ENCODE results near the gene PLA2G2D. TPM values are rescaled to one million over a fixed set of nuclear protein-coding genes. Genes with fewer than 3 reads are reported as not detected.

PLA2G2D gene
- total RNA-seq, 2 donors from 2014 or later, result not detected

DNA sequence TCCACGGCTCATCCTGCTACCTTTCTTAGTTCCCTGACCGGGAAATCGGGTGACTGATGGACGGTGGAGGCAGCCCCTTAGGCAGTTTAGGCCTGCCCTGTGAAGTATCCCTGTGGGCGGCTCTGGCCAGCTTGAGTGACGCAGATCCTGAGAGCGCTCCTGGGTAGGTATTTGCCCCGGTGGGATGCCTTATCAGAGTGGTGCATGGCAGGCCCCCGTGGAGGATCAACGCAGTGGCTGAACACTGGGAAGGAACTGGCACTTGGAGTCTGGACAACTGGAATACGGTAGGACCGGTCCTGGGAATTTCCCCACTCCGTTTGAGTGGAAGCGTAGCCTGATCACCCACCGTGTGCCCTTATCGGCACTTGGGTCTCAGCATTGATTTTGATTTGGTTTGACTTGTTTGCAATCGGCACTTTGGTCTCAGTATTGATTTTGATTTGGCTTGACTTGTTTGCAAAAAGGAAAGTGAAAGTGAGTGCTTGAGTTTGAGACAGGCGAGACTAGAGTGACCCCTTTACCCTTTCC lies 35.0 kb upstream of the PLA2G2D start:
- ATAC-seq (peak; percentile 16), DNase-seq (peak in 2 of 4 donors; percentile 12 to 19)
- Histone ChIP-seq H3K9me3 (peaks cover 0 to under 1% (median 0%) of the 10 kb centered on the region in 3 donors), H3K27me3 (no peaks in the 10 kb centered on the region), H3K36me3 (replicated peaks in 1 of 2; ENCODE audit: insufficient read depth in 1 of 2, low read depth in 2 of 2) (no peaks in the 10 kb centered on the region), H3K4me3 (no peak overlapping the region), H3K4me1 (peaks cover 19% of the 10 kb centered on the region), H3K27ac (peak overlapping the region in 2 of 4 donors; percentile 43 to 56)
- no peak for TF ChIP-seq POLR2A (IDR thresholded peaks at IDR 0.05)
- no peak for TF ChIP-seq CTCF (IDR thresholded peaks at IDR 0.05)
- intact Hi-C loops (cut with DNase I), result no loop called here
- 45 to 51% methylated on average over 13 to 18 of the region's 18 CpGs for WGBS, 2 donors

DNA sequence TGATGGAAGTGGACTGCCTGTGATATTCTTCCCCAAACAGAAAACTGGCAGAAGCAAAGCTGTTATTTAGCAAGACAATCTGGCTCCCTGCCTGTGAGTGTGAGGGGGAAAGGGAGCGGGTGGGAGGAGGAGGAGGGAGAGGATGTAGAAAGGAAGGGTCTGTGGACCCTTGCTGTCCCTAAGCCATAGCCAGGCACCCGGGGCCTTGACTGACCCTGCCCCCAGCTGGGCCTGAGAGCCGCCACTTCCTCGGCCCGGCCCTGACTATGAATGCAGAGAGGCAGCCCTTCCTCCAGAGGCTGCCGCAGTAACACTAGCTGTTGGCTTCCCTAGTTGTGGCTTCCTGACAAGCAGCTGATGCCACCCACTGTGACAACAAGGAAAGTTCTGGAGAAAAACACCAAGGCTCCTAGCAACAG lies 33.7 kb upstream of the PLA2G2D start:
- Histone ChIP-seq H3K36me3 (replicated peaks in 1 of 2; ENCODE audit: insufficient read depth in 1 of 2, low read depth in 2 of 2) (no peaks in the 10 kb centered on the region), H3K27ac (no peak overlapping the region), H3K4me1 (peaks cover 19% of the 10 kb centered on the region), H3K4me3 (no peak overlapping the region), H3K9me3 (no peaks in the 10 kb centered on the region), H3K27me3 (no peaks in the 10 kb centered on the region)
- DNase-seq (peak in 2 of 4 donors; percentile 11 to 47), ATAC-seq (no peak)
- 71 to 80% methylated on average over 2 to 6 of the region's 6 CpGs for WGBS, 2 donors
- intact Hi-C loops (cut with DNase I), result no loop called here
- no peak for TF ChIP-seq CTCF (IDR thresholded peaks at IDR 0.05)
- TF ChIP-seq POLR2A (IDR thresholded peaks at IDR 0.05), result no peak

DNA sequence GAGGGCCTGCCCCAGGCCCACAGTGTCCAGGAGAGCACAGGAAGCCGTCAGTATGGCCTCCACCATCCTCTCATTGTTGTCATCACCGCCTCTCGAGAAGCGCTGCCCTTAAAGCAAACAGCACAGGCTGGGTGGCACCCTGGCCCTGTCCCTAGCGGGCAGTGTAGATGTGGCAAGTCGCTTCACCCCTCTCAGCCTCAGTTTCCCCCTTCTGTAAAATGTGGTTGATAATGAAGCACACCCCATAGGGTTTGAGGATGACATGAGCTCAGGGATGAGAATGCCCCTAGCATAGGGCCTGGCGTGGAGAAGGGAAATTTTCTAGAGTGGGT lies 33.2 kb upstream of the PLA2G2D start:
- DNase-seq (no peak), ATAC-seq (peak; percentile 8)
- no peak for TF ChIP-seq CTCF (IDR thresholded peaks at IDR 0.05)
- TF ChIP-seq POLR2A (IDR thresholded peaks at IDR 0.05), result no peak
- no peaks in the 10 kb centered on the region for H3K27me3 ChIP-seq
- 39 to 55% methylated on average over 6 to 7 of the region's 7 CpGs for WGBS, 2 donors
- H3K36me3 ChIP-seq (replicated peaks in 1 of 2; ENCODE audit: insufficient read depth in 1 of 2, low read depth in 2 of 2), result no peaks in the 10 kb centered on the region
- no peak overlapping the region for H3K27ac ChIP-seq
- intact Hi-C loops (cut with DNase I), result no loop called here
- H3K4me1 ChIP-seq, result peaks cover 19% of the 10 kb centered on the region
- H3K4me3 ChIP-seq, result no peak overlapping the region
- no peaks in the 10 kb centered on the region for H3K9me3 ChIP-seq

- H3K36me3 ChIP-seq (replicated peaks in 1 of 2; ENCODE audit: insufficient read depth in 1 of 2, low read depth in 2 of 2), result no peaks in the 10 kb centered on the region
- DNase-seq, result peak; percentile 80 to 83 (median 83)
- ATAC-seq, result peak; percentile 85
- no peak overlapping the region for H3K27ac ChIP-seq
- H3K27me3 ChIP-seq, result no peaks in the 10 kb centered on the region
- WGBS, 2 donors, result 2 to 16% methylated on average over 3 to 29 of the region's 29 CpGs
- H3K9me3 ChIP-seq, result no peaks in the 10 kb centered on the region
- intact Hi-C loops (cut with DNase I), result no loop called here
- H3K4me3 ChIP-seq, result no peak overlapping the region
- peaks cover 19% of the 10 kb centered on the region for H3K4me1 ChIP-seq
- TF ChIP-seq POLR2A (IDR thresholded peaks at IDR 0.05) (no peak), CTCF (IDR thresholded peaks at IDR 0.05) (peak; percentile 77 to 93 (median 90))
Observed at GRCh38 chr1:20151906-20152598, 32.7 kb upstream of the PLA2G2D start.

GRCh38 chr1:20150969-20151368 lies 31.6 kb upstream of the PLA2G2D start:
- DNase-seq, result peak in 1 of 4 donors; percentile 4
- WGBS, 2 donors, result 71 to 85% methylated on average over 5 of the region's 6 CpGs

More at GRCh38 chr1:20150969-20151368, 31.6 kb upstream of the PLA2G2D start:
- no peak for ATAC-seq
- H3K27ac ChIP-seq, result no peak overlapping the region
- no peaks in the 10 kb centered on the region for H3K27me3 ChIP-seq
- no peak overlapping the region for H3K4me3 ChIP-seq
- no peaks in the 10 kb centered on the region for H3K36me3 ChIP-seq (replicated peaks in 1 of 2; ENCODE audit: insufficient read depth in 1 of 2, low read depth in 2 of 2)
- peaks cover 19% of the 10 kb centered on the region for H3K4me1 ChIP-seq
- H3K9me3 ChIP-seq, result no peaks in the 10 kb centered on the region
- no peak for TF ChIP-seq POLR2A (IDR thresholded peaks at IDR 0.05)
- no peak for TF ChIP-seq CTCF (IDR thresholded peaks at IDR 0.05)
- intact Hi-C loops (cut with DNase I), result no loop called here

All from body of pancreas (tissue), 4 donors.